Subcutaneous preadipocyte (primary cell): Measurements from ENCODE around the gene HIF1A. TPM values are rescaled to one million over a fixed set of nuclear protein-coding genes. Genes with fewer than 3 reads are reported as not detected.

Experiments
- total RNA-seq: library from RNA; depleted of rRNA; stranded (reverse); fragments of >200 nt; gene quantifications from 2 replicates; pipeline ENCODE4 v1.2.3, GENCODE V29; 2012

The HIF1A gene
- total RNA-seq = 391 and 417 TPM in 2 replicates

DNA sequence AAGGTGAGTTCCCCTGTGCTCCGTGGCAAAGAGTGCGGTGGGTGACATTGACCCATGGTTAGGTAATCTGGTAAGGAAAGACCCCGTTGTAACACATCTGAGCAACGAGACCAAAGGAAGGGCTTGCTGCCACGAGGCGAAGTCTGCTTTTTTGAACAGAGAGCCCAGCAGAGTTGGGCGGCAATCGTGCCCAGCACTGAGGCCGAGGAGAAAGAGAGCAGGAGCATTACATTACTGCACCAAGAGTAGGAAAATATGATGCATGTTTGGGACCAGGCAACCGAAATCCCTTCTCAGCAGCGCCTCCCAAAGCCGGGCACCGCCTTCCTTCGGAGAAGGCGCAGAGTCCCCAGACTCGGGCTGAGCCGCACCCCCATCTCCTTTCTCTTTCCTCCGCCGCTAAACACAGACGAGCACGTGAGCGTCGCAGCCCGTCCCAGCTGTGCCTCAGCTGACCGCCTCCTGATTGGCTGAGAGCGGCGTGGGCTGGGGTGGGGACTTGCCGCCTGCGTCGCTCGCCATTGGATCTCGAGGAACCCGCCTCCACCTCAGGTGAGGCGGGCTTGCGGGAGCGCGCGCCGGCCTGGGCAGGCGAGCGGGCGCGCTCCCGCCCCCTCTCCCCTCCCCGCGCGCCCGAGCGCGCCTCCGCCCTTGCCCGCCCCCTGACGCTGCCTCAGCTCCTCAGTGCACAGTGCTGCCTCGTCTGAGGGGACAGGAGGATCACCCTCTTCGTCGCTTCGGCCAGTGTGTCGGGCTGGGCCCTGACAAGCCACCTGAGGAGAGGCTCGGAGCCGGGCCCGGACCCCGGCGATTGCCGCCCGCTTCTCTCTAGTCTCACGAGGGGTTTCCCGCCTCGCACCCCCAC is at the start of gene HIF1A:
Gene HIF1A (plus strand): TSS at position 684 of the 865 bp plus-strand sequence. CDS start 292 bp downstream, outside the sequence.

DNA sequence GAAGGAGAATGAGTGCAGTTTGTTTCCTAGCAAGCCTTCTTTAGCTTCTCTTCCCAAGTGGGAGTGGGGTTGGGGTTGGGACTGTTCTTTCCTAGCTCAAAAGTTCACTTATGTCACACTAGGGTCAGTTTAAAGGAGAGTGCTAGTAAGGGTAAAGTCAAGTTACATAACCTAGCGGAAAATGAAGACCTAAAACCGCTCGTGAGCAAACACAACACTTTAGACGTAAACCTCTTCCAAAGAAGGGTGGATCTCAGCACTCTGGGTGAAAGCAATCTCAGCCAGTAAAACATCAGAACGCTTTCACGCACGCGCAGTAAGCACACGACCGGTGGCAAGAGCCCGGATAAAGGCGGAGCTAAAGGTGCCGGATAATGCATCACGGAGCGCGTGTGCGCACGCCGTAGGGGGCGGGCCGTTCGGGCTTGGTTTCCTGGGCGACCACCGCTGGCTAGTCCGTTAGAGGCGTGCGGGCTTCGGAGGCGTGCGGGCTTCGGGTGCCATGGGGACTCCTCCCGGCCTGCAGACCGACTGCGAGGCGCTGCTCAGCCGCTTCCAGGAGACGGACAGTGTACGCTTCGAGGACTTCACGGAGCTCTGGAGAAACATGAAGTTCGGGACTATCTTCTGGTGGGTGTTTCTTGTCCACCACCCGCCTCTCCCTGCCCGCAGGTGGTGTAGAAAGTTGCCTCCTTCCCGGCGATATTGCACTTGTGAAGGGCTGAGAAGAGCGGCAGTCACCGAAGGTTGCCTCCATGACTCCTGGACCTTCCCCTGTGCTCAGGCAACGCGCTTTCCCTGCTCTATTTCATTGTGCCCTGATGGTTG is 66.9 kb downstream of the HIF1A start, which contains the start of gene SNAPC1:
Gene SNAPC1 (plus strand): TSS at position 462 of the 828 bp plus-strand sequence. CDS start 41 bp downstream, at position 503.

Other genes with a start within 250 kb of the HIF1A start
- 10.0 and 11.8 TPM in 2 replicates for gene SNAPC1, start 66.9 kb downstream of the HIF1A start, total RNA-seq
- gene SYT16, start 117.2 kb downstream of the HIF1A start, total RNA-seq = under 0.01 TPM in 2 replicates